Measurements from ENCODE around the gene ADM5.
"Not testable (repeated sequence)": the region's sequence is repeated elsewhere in the genome, so short reads cannot be mapped to it uniquely, and the experiment has no call there.

Gene ADM5

DNA sequence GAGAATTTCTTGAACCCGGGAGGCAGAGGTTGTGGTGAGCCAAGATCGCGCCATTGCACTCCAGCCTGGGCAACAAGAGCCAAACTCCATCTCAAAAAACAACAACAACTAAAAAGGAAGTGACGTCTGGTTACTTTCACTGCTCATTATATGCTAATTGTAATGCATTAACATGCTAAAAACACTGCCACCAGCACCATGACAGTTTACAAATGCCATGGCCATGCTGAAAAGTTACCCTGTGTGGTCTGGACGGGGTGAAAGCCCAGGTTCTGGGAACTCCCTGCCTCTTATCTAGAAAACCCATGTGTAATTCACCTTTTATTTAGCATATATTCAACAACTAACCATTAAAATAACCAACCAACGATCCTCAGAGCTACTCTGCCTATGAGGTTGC lies 29.6 kb downstream of the ADM5 start:
- Histone ChIP-seq H3K36me3 (ENCODE audit: control insufficient read depth, low read depth, low read length) (no peaks in the 10 kb centered on the region), H3K4me3 (ENCODE audit: low read length) (no peak overlapping the region), H3K27ac (ENCODE audit: low read length) (no peak overlapping the region), H3K9me3 (ENCODE audit: control insufficient read depth, low read depth, low read length) (no peaks in the 10 kb centered on the region), H3K9ac (ENCODE audit: low read length) (no peak overlapping the region), H3K4me1 (ENCODE audit: control insufficient read depth, low read depth, low read length) (no peaks in the 10 kb centered on the region), H3K27me3 (ENCODE audit: control insufficient read depth, insufficient read depth, low read length) (no peaks in the 10 kb centered on the region)

DNA sequence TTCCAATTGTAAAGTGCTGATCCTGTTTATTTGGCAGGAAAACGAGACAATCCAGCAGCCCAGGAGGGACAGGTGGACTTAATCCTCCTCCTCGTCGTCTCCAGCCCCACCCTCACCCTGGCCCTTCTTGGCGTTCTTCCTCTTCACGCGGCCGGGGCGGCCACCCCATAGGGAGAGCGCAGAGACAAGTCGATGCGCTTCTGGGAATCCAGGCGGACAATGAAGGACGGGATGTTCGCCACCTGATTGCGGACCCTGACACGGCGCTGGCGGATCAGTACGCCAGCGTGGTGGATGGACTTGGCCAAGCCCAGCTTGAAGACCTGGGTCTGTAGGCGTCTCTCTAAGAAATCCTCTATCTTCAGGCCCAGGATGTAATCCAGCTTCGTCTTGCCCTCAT lies 30.0 kb downstream of the ADM5 start:
- not testable (repeated sequence) for H3K27ac ChIP-seq (ENCODE audit: low read length); H3K36me3 ChIP-seq (ENCODE audit: control insufficient read depth, low read depth, low read length); H3K9me3 ChIP-seq (ENCODE audit: control insufficient read depth, low read depth, low read length); H3K9ac ChIP-seq (ENCODE audit: low read length); H3K4me1 ChIP-seq (ENCODE audit: control insufficient read depth, low read depth, low read length); H3K27me3 ChIP-seq (ENCODE audit: control insufficient read depth, insufficient read depth, low read length); H3K4me3 ChIP-seq (ENCODE audit: low read length)

DNA sequence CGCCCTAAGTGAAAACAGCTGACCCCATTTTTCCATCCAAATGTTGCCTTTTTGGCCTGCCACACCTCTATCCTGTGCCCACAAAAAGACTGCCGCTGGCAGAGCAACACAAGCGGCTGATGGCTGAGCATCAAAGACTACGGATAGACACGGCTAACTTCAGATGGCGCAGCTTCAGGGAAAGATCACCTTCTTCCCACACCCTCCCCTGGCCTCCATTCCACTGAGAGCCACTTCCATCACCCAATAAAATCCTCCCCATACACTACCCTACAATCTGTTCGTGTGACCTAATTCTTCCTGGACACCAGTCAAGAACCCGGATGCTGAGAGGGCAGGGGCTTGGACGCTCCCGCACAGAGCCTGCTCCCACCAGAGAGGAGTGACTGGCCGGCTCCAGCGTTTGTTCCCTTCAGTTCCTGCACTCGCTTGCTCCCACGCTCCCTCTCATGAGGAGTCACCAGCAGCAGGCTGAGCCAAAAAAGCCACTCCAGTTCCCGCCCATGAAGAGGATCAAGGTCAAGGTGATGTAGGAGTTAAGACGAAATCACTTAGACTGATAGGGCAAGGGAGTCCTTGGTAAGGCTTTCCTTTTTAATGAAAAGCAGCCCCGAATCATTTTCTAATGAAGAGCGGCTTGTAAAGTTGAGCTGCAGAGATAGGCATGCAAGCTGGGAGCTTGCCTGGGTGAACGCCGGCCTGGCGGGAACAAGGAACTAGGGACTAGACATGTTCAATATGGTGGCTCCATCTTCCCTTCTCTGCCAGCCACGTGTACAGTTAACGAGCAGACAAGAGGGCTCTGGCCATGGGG lies 38.0 kb downstream of the ADM5 start:
- no peaks in the 10 kb centered on the region for H3K9me3 ChIP-seq (ENCODE audit: control insufficient read depth, low read depth, low read length)
- H3K27me3 ChIP-seq (ENCODE audit: control insufficient read depth, insufficient read depth, low read length): no peaks in the 10 kb centered on the region
- H3K36me3 ChIP-seq (ENCODE audit: control insufficient read depth, low read depth, low read length): no peaks in the 10 kb centered on the region
- no peak overlapping the region for H3K27ac ChIP-seq (ENCODE audit: low read length)
- no peak overlapping the region for H3K9ac ChIP-seq (ENCODE audit: low read length)
- H3K4me1 ChIP-seq (ENCODE audit: control insufficient read depth, low read depth, low read length): no peaks in the 10 kb centered on the region
- no peak overlapping the region for H3K4me3 ChIP-seq (ENCODE audit: low read length)

DNA sequence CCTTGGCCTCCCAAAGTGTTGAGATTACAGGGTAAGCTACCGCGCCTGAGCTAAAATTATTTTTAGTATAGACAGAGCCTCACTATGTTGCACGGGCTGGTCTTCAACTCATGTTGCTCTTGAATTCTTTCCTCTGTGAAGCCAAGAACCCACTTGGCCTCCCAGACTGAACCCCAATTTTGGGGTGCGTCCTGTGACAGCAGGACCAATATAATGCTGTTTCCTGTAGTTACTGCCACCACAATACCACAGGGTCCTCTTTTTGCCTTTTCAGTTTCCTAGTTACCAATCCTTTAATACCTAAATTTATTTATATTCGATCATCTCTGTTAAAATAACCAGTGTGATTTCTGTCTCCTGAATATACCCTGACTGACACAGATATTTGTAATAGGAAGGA lies 40.8 kb downstream of the ADM5 start:
- Histone ChIP-seq H3K27me3 (ENCODE audit: control insufficient read depth, insufficient read depth, low read length) (no peaks in the 10 kb centered on the region), H3K36me3 (ENCODE audit: control insufficient read depth, low read depth, low read length) (no peaks in the 10 kb centered on the region), H3K9me3 (ENCODE audit: control insufficient read depth, low read depth, low read length) (no peaks in the 10 kb centered on the region), H3K4me1 (ENCODE audit: control insufficient read depth, low read depth, low read length) (no peaks in the 10 kb centered on the region), H3K4me3 (ENCODE audit: low read length) (no peak overlapping the region), H3K27ac (ENCODE audit: low read length) (no peak overlapping the region), H3K9ac (ENCODE audit: low read length) (no peak overlapping the region)

DNA sequence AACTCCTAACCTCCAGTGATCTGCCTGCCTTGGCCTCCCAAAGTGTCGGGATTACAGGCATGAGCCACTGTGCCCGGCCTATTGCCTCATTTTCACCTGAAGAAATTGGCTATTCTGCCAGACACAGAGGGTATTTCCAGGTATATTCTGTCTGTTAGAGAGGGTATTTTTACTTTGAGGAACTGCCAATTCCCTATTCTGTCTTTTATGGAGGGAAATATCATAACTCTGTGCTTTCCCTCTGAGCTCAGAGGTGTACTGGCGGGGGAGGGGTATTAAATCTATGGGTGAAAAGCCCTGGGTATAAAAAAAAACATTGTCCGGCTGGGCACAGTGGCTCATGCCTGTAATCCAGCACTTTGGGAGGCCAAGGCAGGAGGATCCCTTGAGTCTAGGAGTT lies 48.9 kb downstream of the ADM5 start:
- H3K4me1 ChIP-seq (ENCODE audit: control insufficient read depth, low read depth, low read length): no peaks in the 10 kb centered on the region
- H3K27ac ChIP-seq (ENCODE audit: low read length): no peak overlapping the region
- no peaks in the 10 kb centered on the region for H3K9me3 ChIP-seq (ENCODE audit: control insufficient read depth, low read depth, low read length)
- H3K9ac ChIP-seq (ENCODE audit: low read length): no peak overlapping the region
- H3K36me3 ChIP-seq (ENCODE audit: control insufficient read depth, low read depth, low read length): no peaks in the 10 kb centered on the region
- H3K4me3 ChIP-seq (ENCODE audit: low read length): no peak overlapping the region
- no peaks in the 10 kb centered on the region for H3K27me3 ChIP-seq (ENCODE audit: control insufficient read depth, insufficient read depth, low read length)

DNA sequence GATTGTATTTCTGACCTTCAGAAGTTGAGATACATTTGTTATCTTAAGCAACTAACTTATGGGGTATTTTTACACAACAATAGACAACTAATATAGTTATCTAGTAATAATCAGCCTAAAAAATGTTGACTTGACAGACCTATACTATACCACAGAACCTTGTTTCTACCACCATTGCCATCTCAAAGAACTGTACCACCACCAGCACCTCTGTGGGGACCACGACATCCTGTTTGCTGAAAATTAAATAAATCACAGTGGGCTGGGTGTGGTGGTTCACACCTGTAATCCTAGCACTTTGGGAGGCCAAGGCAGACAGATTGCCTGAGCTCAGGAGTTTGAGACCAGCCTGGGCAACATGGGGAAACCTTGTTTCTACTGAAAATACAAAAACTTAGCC lies 49.7 kb downstream of the ADM5 start:
- H3K4me1 ChIP-seq (ENCODE audit: control insufficient read depth, low read depth, low read length): no peaks in the 10 kb centered on the region
- H3K9ac ChIP-seq (ENCODE audit: low read length): no peak overlapping the region
- no peaks in the 10 kb centered on the region for H3K36me3 ChIP-seq (ENCODE audit: control insufficient read depth, low read depth, low read length)
- no peak overlapping the region for H3K4me3 ChIP-seq (ENCODE audit: low read length)
- no peak overlapping the region for H3K27ac ChIP-seq (ENCODE audit: low read length)
- H3K27me3 ChIP-seq (ENCODE audit: control insufficient read depth, insufficient read depth, low read length): no peaks in the 10 kb centered on the region
- no peaks in the 10 kb centered on the region for H3K9me3 ChIP-seq (ENCODE audit: control insufficient read depth, low read depth, low read length)

DNA sequence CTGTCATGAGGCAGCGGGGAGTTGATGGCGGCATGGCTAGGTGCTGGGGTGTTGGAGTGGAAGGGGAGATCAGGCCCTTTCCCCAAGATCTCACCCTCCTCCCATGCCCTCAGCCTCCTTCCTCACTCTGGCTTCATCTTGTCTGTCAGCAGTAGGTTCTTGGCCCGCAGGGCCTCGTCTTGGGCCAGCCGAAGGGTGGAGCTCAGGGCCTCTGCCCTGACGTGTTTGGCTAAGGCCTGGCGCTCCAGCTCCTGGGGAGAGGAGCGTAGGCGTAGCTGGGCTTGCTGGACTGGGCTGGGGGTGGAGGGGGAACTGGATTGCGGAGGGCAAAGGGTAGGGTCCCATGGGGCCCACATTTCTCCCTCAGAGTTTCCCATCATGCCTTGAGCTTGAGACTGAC lies 50.5 kb downstream of the ADM5 start:
- Histone ChIP-seq H3K27ac (ENCODE audit: low read length) (no peak overlapping the region), H3K4me1 (ENCODE audit: control insufficient read depth, low read depth, low read length) (no peaks in the 10 kb centered on the region), H3K9me3 (ENCODE audit: control insufficient read depth, low read depth, low read length) (no peaks in the 10 kb centered on the region), H3K27me3 (ENCODE audit: control insufficient read depth, insufficient read depth, low read length) (no peaks in the 10 kb centered on the region), H3K4me3 (ENCODE audit: low read length) (no peak overlapping the region), H3K9ac (ENCODE audit: low read length) (no peak overlapping the region), H3K36me3 (ENCODE audit: control insufficient read depth, low read depth, low read length) (no peaks in the 10 kb centered on the region)
